OCI-LY1 (cell line): ENCODE data around the gene TSR3.
"Not testable (repeated sequence)": the region's sequence is repeated elsewhere in the genome, so short reads cannot be mapped to it uniquely, and the experiment has no call there.

Source experiments
- H2AFZ ChIP-seq: fragments of 200-600 bp; sonication (generic), shearing (Covaris generic); 2 replicates; pipeline ENCODE4 v1.6.0; 2014; ENCODE audit warnings: antibody characterized with exemption, mild to moderate bottlenecking, low read length
- H3F3A ChIP-seq: fragments of 200-600 bp; sonication (generic), shearing (Covaris generic); 2 replicates; pipeline ENCODE4 v1.6.0; 2014; ENCODE audit warnings: mild to moderate bottlenecking, antibody characterized with exemption, low read length, moderate library complexity; ENCODE audit not compliant: insufficient read depth
- H3K27ac ChIP-seq: fragments of 200-600 bp; sonication (generic); 2 replicates; pipeline ENCODE4 v1.5.1; 2014; ENCODE audit warnings: low read length, mixed run types, mild to moderate bottlenecking, low read depth; ENCODE audit not compliant: poor library complexity, severe bottlenecking
- H3K27me3 ChIP-seq: fragments of 200-600 bp; sonication (generic); 2 replicates; pipeline ENCODE4 v1.6.0; 2014; ENCODE audit warnings: antibody characterized with exemption, mild to moderate bottlenecking, low read length, moderate library complexity; ENCODE audit not compliant: insufficient read depth
- H3K36me3 ChIP-seq: fragments of 200-600 bp; sonication (generic); 2 replicates; pipeline ENCODE4 v1.6.1; 2014; ENCODE audit warnings: mild to moderate bottlenecking, antibody characterized with exemption, low read length, moderate library complexity, mixed read lengths; ENCODE audit not compliant: insufficient read depth
- H3K4me1 ChIP-seq: fragments of 200-600 bp; sonication (generic); 2 replicates; pipeline ENCODE4 v1.5.1; 2014; ENCODE audit warnings: mild to moderate bottlenecking, low read length, moderate library complexity; ENCODE audit not compliant: insufficient read depth, severe bottlenecking
- H3K4me2 ChIP-seq: fragments of 200-600 bp; sonication (generic), shearing (Covaris generic); 2 replicates; pipeline ENCODE4 v1.6.1; 2014; ENCODE audit warnings: low read length
- H3K4me3 ChIP-seq: fragments of 200-600 bp; sonication (generic); 2 replicates; pipeline ENCODE4 v1.5.1; 2014; ENCODE audit warnings: low read length, low read depth, mild to moderate bottlenecking, mixed read lengths; ENCODE audit not compliant: poor library complexity, severe bottlenecking
- H3K79me2 ChIP-seq: fragments of 200-600 bp; shearing (Covaris generic); 2 replicates; pipeline ENCODE4 v1.6.1; 2016; ENCODE audit warnings: mixed run types, low read length, mixed read lengths; ENCODE audit not compliant: insufficient read depth
- H3K9ac ChIP-seq: fragments of 200-600 bp; sonication (generic), shearing (Covaris generic); 2 replicates; pipeline ENCODE4 v1.6.1; 2014; ENCODE audit warnings: mild to moderate bottlenecking, low read length, mixed read lengths
- H3K9me2 ChIP-seq: fragments of 200-600 bp; sonication (generic), shearing (Covaris generic); 2 replicates; pipeline ENCODE4 v1.6.1; 2014; ENCODE audit warnings: low read depth, mild to moderate bottlenecking, low read length, mixed read lengths
- H3K9me3 ChIP-seq: fragments of 200-600 bp; shearing (Covaris generic); 2 replicates; pipeline ENCODE4 v1.6.1; 2014; ENCODE audit warnings: low read length, mixed read lengths
- H4K20me1 ChIP-seq: fragments of 200-600 bp; sonication (generic), shearing (Covaris generic); 2 replicates; pipeline ENCODE4 v1.6.0; 2016; ENCODE audit warnings: mild to moderate bottlenecking, low read length; ENCODE audit not compliant: insufficient read depth
- EZH2 ChIP-seq: fragments of 200-600 bp; sonication (generic), shearing (Covaris generic); IDR thresholded peaks from 2 replicates; pipeline ENCODE4 v1.8.0; 2017; ENCODE audit warnings: borderline replicate concordance, mixed run types, mild to moderate bottlenecking, antibody characterized with exemption, low read length, moderate library complexity, mixed read lengths
- TF ChIP-seq, protein P1 (sequence below): fragments of 200-600 bp; sonication (generic), shearing (Covaris generic); IDR thresholded peaks from 2 replicates; pipeline ENCODE4 v1.5.1; 2017; ENCODE audit warnings: mild to moderate bottlenecking, antibody characterized with exemption, low read length, moderate library complexity, mixed read lengths

TSR3 gene

DNA sequence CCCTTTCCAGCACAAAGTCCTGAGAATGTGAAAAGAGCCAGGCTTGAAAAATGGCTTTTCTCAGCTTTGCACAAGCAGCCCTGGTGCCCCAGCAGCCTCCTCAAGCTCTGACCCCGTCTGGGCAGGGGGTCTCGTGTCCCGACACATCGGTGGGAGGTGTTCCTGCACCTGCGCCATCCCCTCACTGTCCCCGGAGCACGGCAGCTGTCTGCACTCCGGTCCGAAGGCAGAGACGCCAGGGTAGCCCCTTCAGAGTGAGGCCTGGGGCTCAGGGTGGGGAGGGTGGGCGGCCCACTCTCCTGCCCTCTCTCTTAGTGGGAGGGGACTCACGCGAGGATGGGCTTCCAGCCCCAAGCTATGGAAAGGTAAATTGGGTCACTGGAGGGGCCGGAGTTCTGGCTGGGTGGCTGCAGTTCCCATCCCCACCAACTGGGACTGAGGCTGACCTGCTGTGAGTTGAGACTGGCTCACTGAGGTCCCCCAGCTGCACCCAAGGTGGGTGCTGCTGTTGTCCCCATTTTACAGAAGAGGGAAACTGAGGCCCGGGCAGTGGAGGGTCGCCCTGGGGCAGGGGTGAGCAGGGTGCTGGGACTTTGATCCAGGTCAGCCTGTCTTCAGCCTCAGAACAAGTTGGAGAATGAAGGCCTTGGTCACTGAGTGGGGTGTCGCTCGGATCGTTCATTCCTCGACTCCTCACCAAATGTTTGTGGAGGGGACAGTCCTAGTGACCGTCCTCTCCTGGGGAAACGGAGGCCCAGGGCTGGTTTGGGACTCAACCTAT is 20.6 kb downstream of the TSR3 start:
- H3K79me2 ChIP-seq: no peaks in the 10 kb centered on the region
- TF ChIP-seq, protein P1, sequence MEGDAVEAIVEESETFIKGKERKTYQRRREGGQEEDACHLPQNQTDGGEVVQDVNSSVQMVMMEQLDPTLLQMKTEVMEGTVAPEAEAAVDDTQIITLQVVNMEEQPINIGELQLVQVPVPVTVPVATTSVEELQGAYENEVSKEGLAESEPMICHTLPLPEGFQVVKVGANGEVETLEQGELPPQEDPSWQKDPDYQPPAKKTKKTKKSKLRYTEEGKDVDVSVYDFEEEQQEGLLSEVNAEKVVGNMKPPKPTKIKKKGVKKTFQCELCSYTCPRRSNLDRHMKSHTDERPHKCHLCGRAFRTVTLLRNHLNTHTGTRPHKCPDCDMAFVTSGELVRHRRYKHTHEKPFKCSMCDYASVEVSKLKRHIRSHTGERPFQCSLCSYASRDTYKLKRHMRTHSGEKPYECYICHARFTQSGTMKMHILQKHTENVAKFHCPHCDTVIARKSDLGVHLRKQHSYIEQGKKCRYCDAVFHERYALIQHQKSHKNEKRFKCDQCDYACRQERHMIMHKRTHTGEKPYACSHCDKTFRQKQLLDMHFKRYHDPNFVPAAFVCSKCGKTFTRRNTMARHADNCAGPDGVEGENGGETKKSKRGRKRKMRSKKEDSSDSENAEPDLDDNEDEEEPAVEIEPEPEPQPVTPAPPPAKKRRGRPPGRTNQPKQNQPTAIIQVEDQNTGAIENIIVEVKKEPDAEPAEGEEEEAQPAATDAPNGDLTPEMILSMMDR: no peak
- no peak for TF ChIP-seq EZH2
- no peaks in the 10 kb centered on the region for H4K20me1 ChIP-seq
- peak overlapping the region; percentile 93 for H3K27ac ChIP-seq
- H3K27me3 ChIP-seq: 0 out of 2 replicates have a peak, but pooled peaks cover 10% of the 10 kb centered on the region
- no peaks in the 10 kb centered on the region for H3K36me3 ChIP-seq
- peaks cover 39% of the 10 kb centered on the region for H3K4me1 ChIP-seq
- peak overlapping the region; percentile 75 for H3K4me2 ChIP-seq
- no peak overlapping the region for H2AFZ ChIP-seq
- peak overlapping the region; percentile 39; the same call in 1 of the 2 replicates for H3K9ac ChIP-seq
- no peaks in the 10 kb centered on the region for H3F3A ChIP-seq
- H3K9me3 ChIP-seq: no peaks in the 10 kb centered on the region
- peak overlapping the region; percentile 55 for H3K4me3 ChIP-seq
- H3K9me2 ChIP-seq: no peaks in the 10 kb centered on the region

- Histone ChIP-seq H3K9me3 (no peaks in the 10 kb centered on the region), H3K27me3 (0 out of 2 replicates have a peak, but pooled peaks cover 5% of the 10 kb centered on the region), H4K20me1 (no peaks in the 10 kb centered on the region), H3K4me3 (peak overlapping the region; percentile 55), H3K9me2 (no peaks in the 10 kb centered on the region), H3K79me2 (no peaks in the 10 kb centered on the region), H3K4me1 (peaks cover 45% of the 10 kb centered on the region), H3K9ac (no peak overlapping the region), H3K36me3 (peaks cover 2% of the 10 kb centered on the region; the same call in 1 of the 2 replicates), H3K27ac (peak overlapping the region; percentile 93), H3F3A (no peaks in the 10 kb centered on the region), H3K4me2 (no peak overlapping the region), H2AFZ (no peak overlapping the region)
- TF ChIP-seq, protein P1: peak; percentile 79
- no peak for TF ChIP-seq EZH2
Observed at GRCh38 chr16:1330260-1330914, 21.3 kb downstream of the TSR3 start.

DNA sequence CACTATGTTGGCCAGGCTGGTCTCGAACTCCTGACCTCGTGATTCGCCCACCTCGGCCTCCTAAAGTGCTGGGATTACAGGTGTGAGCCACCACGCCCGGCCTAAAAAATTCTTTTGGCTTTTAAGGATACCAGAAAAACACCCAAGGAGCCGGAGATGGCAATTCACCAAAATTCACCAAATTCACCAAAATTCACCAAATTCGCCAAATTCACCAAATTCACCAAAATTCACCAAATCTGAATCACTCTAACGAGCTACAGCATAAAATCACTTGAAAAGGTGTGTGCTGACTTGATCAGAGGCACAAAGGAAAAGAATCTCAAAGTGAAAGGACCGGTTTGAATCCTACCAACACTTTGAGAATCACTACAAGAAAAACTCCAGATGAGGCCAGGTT is 22.7 kb downstream of the TSR3 start:
- not testable (repeated sequence) for H3K9ac ChIP-seq, H3K4me2 ChIP-seq, H3K9me2 ChIP-seq, H3K79me2 ChIP-seq, H3F3A ChIP-seq, H2AFZ ChIP-seq, H4K20me1 ChIP-seq, H3K4me3 ChIP-seq, H3K27ac ChIP-seq, H3K27me3 ChIP-seq, H3K9me3 ChIP-seq
- Histone ChIP-seq H3K4me1 (peaks cover 45% of the 10 kb centered on the region), H3K36me3 (peaks cover 16% of the 10 kb centered on the region)

DNA sequence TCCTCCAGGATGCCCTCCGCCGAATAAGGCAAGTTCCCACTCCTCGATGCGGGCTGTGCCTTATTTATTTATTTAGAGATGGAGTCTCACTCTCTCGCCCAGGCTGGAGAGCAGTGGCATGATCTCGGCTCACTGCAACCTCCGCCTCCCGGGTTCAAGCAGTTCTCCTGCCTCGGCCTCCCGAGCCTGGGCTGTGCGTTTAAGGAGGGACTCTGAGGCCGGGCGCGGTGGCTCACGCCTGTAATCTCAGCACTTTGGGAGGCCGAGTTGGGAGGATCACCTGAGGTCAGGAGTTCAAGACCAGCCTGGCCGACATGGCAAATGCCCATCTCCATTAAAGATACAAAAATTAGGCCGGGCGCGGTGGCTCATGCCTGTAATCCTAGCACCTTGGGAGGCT is 23.5 kb downstream of the TSR3 start:
- H3K4me3 ChIP-seq, H3K9ac ChIP-seq, H2AFZ ChIP-seq, H3K4me2 ChIP-seq, H4K20me1 ChIP-seq, H3K27ac ChIP-seq, H3K9me2 ChIP-seq, H3K79me2 ChIP-seq, H3F3A ChIP-seq, H3K27me3 ChIP-seq, H3K9me3 ChIP-seq: not testable (repeated sequence)
- H3K4me1 ChIP-seq: peaks cover 45% of the 10 kb centered on the region
- peaks cover 24% of the 10 kb centered on the region for H3K36me3 ChIP-seq
